GM19023 (cell line): ENCODE measurements around the gene FYN.
A peak's percentile ranks its signal among the peaks of the same experiment; 100 is the strongest.

Experiments used
- ATAC-seq: cut with Tn5 transposase; IDR thresholded peaks from one replicate; pipeline ENCODE4 v1.9.1; 2021; ENCODE audit warnings: mild to moderate bottlenecking, moderate library complexity; ENCODE audit not compliant: unreplicated experiment

Gene FYN

DNA sequence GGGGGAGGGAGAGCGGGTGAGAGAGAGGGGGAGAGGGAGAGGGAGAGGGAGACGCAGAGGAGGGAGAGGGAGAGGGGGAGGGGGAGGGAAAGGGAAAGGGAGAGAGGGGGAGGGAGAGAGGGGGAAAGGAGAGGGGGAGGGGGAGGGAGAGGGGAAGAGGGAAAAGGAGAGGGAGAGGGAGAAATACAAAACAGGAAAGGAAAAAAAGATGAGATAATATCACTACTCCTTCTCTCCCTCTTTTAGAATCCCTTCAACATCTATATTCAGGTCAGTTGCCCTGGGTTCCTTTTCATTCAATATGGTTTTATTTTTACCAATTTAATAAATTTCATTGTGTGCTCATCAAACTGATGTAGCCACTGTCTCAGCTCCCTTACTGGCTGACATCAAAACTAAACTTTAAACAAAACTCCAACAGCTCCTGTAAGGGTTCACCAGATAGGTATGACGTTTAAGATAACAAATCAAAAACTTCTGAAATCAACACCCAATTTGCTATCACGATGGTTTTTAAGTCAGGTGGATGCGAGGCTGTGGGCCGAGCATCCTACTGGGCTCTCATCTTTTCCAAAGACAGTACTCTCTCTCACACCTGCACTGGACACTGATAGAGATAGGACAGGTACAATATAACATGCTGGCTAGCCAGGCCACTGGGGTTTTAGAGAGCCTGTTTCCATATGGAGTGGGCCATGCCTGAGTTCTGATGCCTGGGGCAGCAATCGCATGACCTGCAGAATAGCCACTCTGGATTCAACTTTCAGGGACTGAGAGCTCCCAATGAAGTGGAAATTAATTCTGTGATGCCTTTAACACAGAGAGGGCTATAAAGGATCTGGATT is 99.5 kb downstream of the FYN start:
- ATAC-seq, result no peak

DNA sequence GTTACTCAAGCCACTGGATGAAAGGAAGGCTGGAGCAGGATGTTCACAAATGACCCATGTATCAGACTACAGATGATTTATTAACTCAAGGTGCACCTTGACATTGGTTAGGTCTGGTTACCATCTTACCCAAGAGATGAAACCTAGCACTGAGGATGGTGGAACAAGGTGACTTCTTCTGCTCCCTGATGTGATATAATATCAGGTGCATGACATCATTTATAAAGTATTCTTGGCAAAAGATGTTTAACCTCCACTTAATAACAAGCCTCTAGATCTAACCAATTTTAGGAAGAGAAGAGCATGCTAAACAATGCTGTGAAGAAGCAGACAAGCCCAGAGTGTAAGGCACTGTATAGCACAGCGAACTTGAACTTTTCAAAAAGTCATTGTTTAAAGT is 100.9 kb downstream of the FYN start:
- ATAC-seq, result no peak

DNA sequence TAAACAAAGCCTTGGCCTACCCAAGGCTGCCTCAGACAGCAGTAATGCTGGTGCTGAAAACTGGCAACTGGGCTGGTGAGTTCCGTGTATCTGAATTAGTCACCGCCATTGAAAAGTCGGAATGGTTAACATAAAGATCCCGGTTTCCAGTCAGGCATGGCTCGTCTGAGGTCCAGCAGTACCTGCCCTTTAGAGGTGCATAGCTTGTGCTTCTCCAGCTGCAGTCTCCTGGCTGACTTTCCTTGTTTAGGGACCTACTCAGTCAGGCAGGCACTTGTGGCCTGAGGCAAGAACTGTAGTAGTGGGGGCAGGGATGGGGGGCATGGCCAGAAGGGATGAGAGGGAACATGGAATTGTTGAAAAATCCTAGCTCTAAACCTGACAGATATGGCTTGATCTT is 101.6 kb downstream of the FYN start:
- ATAC-seq, result no peak

DNA sequence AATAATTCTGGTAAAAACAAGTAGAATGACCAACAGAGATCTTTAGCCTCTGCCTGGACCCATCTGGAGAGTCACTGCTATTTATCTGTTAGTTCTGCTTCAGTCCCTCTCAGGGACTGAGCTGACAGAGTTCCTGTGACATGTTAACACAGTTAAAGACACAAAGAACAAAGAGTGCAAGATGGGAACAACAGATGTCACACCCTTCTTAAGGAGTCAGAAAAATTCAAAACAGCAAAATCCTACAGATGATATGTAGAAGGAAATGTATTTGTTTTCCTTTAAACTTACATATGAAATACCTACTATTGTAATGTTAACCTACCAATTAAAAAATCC is 102.2 kb downstream of the FYN start:
- ATAC-seq, result no peak

DNA sequence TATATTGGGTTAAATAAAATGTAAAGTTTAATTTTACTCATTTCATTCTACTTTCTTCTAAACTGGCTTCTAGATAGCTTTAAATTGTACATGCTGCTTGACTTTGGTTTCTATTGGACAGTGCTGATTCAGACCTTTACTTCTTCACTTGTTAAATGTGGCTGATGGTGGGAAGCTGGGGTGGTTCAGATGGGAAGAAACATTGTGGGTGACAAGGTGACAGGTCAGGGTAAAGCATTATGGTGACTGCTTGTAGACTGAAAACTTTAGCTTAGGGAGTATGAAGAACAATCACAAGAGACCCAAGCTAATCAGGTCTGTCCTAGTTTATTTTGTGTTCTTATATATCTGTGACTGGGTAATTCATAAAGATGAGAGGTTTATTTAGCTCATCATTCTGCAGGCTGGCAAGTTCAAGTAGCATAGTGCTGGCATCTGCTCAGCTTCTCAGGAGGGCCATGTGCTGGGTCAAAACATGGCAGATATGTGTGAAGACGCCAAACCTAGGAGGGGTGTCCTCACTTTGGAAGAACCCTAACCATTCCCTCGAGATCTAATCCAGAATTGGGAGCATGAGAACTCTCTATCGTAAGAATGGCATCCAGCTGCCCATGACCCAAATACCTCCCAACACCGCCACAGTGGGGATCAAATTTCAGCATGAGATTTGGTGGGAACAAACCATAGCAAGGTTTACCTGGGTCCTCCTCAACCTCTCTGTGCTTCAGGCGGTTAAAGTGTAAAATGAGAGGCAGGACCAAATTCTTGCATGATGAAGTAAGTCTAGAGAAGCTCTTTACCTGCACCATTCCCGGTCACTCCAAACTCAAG is 102.8 kb downstream of the FYN start:
- ATAC-seq, result no peak

DNA sequence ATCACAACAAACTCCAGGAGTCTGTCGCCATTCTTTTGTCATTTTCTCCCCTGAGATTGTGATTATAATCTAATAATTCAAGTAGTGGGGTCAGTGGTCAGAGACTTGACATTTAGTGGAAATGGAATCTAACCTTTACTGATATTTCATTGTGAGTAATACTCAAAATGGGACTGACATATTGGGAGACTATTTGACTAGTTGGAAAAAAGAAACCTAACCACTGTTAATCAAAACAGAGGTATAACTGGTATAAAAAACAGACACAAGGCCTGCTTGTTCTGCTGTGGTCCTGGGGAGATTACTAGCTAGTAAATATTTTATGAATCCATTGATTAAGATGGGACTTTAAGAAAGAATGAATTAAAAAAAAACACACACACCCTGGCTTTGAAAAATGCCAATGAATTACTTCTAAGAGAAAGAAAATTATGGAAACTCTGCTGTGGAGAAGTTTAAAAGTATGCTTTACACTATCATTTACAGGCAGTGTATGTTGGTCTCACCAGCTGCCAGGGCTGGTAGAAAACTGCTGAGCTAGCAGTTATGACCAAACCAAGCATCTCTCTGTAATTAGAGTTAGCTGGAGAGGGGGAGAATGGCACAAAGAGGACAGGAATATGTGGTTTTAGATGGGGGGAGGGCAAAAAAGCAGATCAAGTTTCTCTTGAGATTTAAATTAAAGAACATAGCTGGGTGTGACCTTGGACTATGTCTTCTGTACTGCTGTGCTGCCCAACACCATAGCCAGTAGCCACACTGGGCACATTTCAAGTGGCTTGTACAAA is 103.7 kb downstream of the FYN start:
- ATAC-seq, result no peak

DNA sequence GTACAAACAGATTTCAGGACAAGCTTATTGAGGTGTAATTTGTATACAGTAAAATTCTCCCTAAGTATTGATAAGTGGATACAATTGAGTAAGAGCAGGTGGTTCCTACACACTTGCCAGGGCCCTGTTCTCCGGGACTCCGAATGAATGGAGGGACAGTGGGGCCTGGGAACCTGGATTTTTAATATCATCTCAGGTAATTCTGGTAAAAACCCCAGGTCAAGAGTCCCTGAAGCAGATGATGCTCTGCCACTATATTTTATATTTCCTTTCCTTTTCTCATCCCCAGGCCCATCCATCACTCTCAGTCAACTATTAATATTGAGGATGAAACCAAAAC is 104.9 kb downstream of the FYN start:
- ATAC-seq, result no peak

DNA sequence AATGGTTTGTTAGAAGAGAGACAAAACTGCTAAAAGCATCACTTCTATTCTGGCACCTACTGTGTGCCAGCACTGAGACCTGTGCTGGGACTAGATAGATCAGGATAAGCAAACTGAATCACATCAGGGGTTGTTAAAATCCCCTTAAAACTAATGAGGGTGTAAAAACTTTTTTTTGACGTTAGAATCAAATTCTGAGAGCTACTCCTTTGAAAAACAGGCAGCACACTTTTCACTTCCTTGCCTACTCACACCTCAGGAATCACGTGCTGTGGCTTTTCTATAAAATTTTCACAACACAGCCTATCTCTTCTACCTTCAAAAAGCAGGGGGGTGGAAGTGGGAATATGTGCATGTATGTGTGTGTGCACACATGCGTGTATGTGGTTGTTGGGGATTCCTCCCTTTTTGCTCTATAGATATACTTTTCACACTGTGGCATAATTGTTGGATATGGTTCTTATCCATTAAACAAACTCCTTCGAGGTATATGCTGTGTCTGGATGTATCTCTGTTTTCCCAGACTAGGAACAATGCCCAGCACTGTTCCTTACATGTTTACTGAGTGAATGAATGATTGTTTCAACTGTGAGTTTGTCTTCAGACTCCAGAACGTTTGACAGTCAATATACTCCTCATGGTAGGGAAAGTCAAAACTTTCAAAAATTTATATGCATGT is 105.4 kb downstream of the FYN start:
- ATAC-seq, result no peak

DNA sequence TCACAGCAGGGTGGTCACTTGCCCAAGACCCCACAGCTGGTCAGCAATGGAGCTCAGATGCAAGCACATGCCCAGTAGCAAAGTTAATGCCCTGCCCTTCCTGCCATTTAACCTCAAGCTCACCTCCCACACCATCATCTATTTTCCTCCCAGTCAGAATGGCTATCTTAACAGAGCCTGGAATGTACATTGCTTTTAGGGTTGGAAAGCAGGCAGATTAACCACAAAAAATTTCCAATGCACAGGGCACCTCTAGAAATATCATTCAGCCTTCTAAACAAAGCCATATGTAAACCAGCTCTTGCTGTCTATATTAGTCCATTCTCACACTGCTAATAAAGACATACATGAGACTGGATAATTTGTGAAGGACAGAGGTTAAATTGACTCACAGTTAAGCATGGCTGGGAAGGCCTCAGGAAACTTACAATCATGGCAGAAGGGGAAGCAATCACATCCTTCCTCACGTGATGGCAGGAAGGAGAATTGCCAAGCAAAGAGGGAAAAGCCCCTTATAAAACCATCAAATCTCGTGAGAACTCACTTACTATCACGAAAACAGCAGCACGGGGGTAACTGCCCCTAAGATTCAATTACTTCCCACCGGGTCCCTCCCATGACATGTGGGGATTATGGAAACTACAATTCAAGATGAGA is 106.9 kb downstream of the FYN start:
- ATAC-seq, result no peak

DNA sequence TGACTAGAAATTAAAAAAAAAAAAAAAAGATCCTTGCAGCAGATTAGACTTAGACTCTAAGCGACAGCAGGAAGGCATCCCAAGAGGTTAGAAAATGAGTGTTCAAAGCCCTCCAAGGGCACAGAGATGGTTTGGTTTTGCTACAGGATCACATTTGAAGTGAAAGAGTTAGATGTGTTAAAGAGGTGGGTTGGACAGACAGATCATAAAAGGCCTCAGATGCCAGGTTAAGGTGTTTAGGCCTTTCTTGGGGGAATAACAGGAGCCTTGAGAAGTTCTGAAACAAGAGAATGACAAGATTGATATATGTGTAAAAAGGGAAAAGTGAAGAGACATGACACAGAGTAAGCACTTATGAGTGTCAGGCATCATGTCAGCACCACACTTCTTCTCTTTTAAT is 107.5 kb downstream of the FYN start:
- no peak for ATAC-seq

DNA sequence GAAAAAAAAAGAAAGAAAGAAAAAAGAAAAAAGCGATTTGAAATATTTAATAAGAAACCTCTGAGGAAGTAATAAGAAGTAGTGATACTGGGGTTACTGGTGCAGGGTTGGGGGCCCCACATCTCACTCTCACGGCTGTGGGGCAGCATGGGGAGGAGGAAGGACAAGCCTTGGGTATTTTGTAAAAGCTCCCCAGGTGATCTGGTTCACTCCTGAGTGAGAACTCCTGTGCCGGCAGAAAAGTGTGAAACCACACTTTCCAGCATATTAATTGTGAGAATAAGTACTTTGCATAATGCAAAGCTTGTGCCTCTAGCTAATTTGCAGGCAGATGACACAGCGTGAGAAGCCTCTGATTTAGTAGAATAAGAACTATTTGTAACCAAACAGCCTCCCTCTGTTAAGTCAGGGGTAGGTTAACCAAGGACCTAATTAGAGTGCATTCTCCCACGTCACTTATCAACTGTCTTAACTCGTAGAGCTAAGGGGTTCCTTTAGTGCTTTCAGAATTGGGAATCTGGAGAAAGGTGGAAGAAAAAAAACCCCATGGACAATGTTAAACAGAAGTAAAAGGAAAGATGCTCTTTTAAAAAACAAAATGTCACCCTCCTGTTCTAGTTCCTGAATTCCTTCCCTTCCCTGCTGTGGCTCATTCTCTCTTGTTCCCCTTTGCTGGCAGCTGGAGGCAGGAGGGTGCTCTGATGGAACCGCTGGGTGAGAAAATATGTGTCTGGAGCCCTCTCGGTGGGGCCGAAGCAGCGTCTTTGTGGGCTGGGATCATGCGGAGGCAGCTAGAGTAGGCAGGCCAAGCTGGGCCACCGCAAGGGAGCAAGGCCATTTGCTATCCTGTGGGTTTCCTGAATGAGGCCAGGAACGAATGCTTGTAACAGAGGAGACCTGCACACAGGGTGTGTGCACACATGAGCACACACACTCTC is 108.7 kb downstream of the FYN start:
- peak; percentile 76 for ATAC-seq

DNA sequence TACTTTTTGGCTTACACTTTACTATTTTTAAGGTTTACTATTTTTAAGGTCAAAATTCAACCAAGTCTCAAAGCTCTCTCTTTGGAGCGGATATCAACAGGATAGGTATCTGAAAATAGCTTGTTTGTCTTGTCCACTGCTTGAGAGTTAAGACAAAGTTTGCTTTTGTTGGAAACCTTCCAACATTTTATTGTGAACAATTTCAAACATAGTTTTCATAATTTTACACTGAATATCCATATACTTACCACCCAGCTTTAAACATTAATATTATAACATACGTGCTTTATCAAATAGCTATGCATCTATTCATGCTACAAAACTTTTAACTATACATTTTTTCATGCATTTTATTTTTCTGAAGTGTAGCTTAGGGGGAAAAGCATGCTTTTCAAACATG is 109.9 kb downstream of the FYN start:
- ATAC-seq, result no peak

DNA sequence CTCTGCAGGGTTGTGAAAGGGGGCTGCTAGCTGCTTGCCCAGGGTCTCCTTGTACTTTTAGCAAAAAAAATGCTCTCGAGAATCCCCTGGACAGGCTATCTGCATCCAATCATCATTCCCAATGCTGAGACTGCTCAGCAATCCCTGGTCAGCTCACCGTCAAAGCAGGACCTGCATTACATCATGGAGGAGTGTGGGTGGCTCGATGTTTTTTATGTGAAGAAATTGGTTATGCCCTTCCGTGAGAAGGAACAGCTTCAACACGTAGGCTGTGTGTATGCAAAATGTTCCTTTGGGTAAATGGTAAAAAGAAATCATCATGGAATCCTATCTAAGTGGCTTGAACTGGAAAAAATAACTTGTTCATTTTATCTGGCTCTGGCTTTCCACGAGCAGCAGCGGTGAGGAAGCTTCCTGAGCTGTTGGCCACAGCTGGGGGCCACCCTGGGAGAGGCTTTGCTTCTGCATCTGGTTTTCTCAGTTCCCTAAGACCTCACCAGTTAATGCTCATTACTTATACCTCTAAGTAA is 111.4 kb downstream of the FYN start:
- no peak for ATAC-seq

DNA sequence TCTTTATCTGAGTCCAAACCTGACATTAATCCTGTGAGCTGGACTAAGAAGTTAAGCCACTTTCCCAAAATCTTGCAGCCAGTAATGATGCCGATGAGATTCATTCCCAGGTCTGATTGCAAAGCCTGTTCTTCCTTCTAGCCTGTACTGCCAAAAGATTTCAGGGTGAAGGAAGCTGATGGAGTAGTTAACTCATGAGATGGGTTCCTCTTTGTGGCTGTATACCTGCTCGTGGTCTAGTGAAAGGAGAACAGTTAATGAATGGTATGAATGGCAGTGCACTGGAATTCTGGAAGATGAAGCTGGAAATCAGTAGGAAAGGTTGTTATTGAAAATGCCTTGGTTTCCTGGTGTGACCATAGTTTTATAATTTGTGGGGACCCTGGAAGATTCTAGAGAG is 112.0 kb downstream of the FYN start:
- ATAC-seq, result no peak

DNA sequence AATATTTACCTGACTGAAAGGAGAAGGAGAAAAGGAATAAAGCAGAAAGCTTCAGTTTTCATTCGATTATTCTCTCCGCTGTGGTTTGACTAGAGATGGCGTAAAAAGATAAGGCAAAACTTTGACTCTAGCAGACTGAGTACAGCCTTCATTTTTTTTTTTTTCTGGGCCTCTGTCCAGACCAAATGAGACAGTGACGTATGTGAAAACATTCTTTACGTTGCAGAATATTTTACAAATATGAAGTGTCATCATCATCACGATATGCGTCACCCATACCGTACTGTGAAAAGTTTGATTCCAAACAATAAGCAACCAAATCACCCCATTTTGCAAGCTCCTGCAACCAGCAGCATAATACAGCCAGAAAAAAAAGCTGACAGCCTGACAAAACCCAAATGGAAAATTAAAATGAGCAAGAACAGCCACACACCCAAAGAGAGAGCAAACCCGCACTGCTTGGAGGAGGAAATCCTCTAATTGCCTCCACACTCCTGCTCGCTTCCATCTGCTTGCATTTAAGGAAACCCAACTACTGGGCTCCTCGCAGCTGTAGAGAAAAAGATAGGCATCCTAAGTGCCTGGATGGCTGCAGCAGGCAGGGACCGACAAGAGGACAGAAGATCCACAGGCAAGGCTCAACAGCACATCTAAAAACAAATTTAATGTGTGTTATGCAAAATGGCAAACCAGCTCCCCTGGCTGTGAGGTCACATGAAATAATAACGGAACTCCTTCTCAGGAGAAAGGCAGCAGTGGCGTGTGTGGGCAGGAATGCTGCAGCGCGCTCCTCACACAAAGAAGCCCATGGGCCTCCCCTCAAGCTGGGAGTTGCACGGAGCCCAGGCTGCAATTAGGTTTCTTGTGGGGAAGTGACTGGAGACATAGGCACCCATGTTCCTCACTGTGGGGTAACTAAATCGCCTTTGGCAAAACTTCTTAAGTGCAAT is 113.1 kb downstream of the FYN start:
- no peak for ATAC-seq

DNA sequence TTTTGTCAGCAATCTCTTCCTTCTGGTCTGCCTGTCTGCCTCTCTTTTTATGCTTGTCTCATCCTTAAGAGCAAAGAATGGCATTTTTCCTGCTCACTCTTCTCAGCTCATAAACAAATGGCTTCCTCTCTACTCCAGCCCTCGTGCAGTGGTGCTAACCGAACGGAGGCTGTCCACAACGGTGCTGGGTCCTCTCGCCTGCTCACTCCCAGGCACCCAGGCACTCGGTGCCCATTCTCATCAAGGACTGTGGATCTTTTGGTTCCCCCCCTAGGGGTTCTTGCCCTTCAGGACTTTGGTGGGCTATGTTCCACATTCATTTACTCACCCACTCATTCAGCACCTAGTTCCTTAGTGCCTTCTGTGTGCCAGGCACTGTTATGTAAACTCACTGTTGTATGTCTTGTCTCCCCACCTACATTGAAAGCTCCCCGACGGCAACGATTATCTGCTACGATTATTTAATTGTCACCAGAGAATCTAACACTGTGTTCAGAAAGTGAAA is 113.9 kb downstream of the FYN start:
- no peak for ATAC-seq

DNA sequence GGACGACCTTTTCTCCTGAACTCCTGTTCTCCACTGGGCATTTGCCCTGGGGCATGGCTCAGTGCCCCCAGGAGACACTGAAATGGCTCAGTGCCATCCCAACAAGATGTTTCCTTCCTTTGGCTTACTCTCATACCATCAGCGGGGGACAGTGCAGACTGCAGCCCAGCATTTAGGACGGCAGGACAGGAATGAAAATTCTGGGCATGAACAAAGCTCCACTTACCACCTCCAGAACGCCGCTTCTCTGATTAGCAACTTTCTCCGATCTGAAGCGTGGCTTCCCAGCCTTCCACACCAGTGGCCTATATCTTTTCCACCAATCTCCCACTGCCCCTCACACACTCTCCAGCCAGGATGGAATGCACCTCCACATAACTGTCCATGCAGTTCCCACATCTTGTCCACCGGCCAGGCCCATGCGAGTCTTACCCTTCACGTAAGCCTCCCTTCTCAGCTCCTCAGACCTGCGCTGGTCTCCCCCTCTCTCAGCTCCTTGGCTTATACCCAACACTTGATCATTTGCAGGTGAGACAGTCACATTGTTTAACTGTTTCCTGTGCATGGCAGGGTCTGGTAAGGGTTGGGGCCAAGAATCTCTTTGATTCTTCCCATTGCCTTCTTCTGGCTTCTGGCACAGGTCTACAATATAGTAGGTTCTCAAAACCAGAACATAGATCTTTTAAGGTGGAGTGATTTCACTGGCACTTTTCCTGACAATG is 114.5 kb downstream of the FYN start:
- no peak for ATAC-seq
